HG03175 (cell line): ENCODE measurements around the gene GPR158.
"Not testable (repeated sequence)": the region's sequence is repeated elsewhere in the genome, so short reads cannot be mapped to it uniquely, and the experiment has no call there.

Experiments used
- ATAC-seq: cut with Tn5 transposase; IDR thresholded peaks from one replicate; pipeline ENCODE4 v1.9.1; 2021; ENCODE audit warnings: mild to moderate bottlenecking, moderate library complexity; ENCODE audit not compliant: unreplicated experiment

GPR158 gene

GRCh38 chr10:25174461-25175230 is at the start of gene GPR158:
Gene GPR158, plus strand, starts transcription at chr10:25175001. Its CDS starts 420 bp downstream, at chr10:25175421.
- ATAC-seq, result peak; percentile 60

- no peak for ATAC-seq
Observed at GRCh38 chr10:25125201-25125611, 49.6 kb upstream of the GPR158 start.

GRCh38 chr10:25129592-25129991 is 45.2 kb upstream of the GPR158 start:
- no peak for ATAC-seq

- ATAC-seq, result no peak
Observed at GRCh38 chr10:25130906-25131305, 43.9 kb upstream of the GPR158 start.

GRCh38 chr10:25142116-25142864 is 32.5 kb upstream of the GPR158 start:
- no peak for ATAC-seq

GRCh38 chr10:25157650-25158049 is 17.2 kb upstream of the GPR158 start:
- ATAC-seq, result no peak

- no peak for ATAC-seq
Observed at GRCh38 chr10:25159591-25159990, 15.2 kb upstream of the GPR158 start.

GRCh38 chr10:25162391-25162790 is 12.4 kb upstream of the GPR158 start:
- no peak for ATAC-seq

- ATAC-seq, result not testable (repeated sequence)
Observed at GRCh38 chr10:25163464-25163863, 11.3 kb upstream of the GPR158 start.

- ATAC-seq, result no peak
Observed at GRCh38 chr10:25169740-25170139, 5.1 kb upstream of the GPR158 start.

- ATAC-seq, result no peak
Observed at GRCh38 chr10:25170627-25171026, 4.2 kb upstream of the GPR158 start.

GRCh38 chr10:25175527-25176420 is 973 bp downstream of the GPR158 start:
- no peak for ATAC-seq

- ATAC-seq, result no peak
Observed at GRCh38 chr10:25176421-25176968, 1.7 kb downstream of the GPR158 start.

GRCh38 chr10:25177093-25177753 is 2.4 kb downstream of the GPR158 start:
- no peak for ATAC-seq

- ATAC-seq, result no peak
Observed at GRCh38 chr10:25177754-25178135, 2.9 kb downstream of the GPR158 start.

GRCh38 chr10:25178411-25178810 is 3.6 kb downstream of the GPR158 start:
- no peak for ATAC-seq

GRCh38 chr10:25180801-25181200 is 6.0 kb downstream of the GPR158 start:
- no peak for ATAC-seq

GRCh38 chr10:25182636-25183035 is 7.8 kb downstream of the GPR158 start:
- ATAC-seq, result no peak

- no peak for ATAC-seq
Observed at GRCh38 chr10:25191162-25191895, 16.5 kb downstream of the GPR158 start.

GRCh38 chr10:25198151-25198550 is 23.4 kb downstream of the GPR158 start:
- ATAC-seq, result no peak
